CD4-positive, CD25-positive, alpha-beta regulatory T cell (primary cell): ENCODE data around the gene EXOC6. TPM values are rescaled to one million over a fixed set of nuclear protein-coding genes. Genes with fewer than 3 reads are reported as not detected.
"Not testable (repeated sequence)": the region's sequence is repeated elsewhere in the genome, so short reads cannot be mapped to it uniquely, and the experiment has no call there.

Source experiments
- ATAC-seq, 2 donors: fragments of 150-1000 bp; cut with Tn5 transposase; one replicate each; pipeline ENCODE4 v1.10.0; 2021; ENCODE audit warnings: low read depth in 2 of 2, moderate number of reproducible peaks in 2 of 2, moderate library complexity in 1 of 2
- DNase-seq, 3 donors: peaks; one replicate each; pipeline versions ENCODE4 v3.0.0 to v3.0.0-alpha.2; 2012 to 2022; ENCODE audit warnings: mixed read lengths in 1 of 3
- H3K27ac ChIP-seq: one replicate; pipeline ENCODE4 v1.7.0; 2013; ENCODE audit warnings: mild to moderate bottlenecking, low read length; ENCODE audit not compliant: insufficient read depth, poor library complexity, severe bottlenecking
- H3K27me3 ChIP-seq: one replicate; pipeline ENCODE4 v1.7.0; 2013; ENCODE audit warnings: low read length; ENCODE audit not compliant: control insufficient read depth, insufficient read depth
- H3K36me3 ChIP-seq: one replicate; pipeline ENCODE4 v1.7.0; 2013; ENCODE audit warnings: mild to moderate bottlenecking, low read length, moderate library complexity; ENCODE audit not compliant: control insufficient read depth, insufficient read depth
- H3K4me1 ChIP-seq: 2 replicates; pipeline ENCODE4 v1.7.0; 2013; ENCODE audit warnings: mild to moderate bottlenecking, low read length; ENCODE audit not compliant: insufficient read depth, control insufficient read depth, poor library complexity, severe bottlenecking
- H3K4me3 ChIP-seq: one replicate; pipeline ENCODE4 v1.7.0; 2013; ENCODE audit warnings: low read depth, mild to moderate bottlenecking, low read length, moderate library complexity
- H3K9me3 ChIP-seq, 2 experiments: 1 replicate in 1 of 2; 2 replicates in 1 of 2; pipeline ENCODE4 v1.7.0; 2013; ENCODE audit warnings: low read length in 2 of 2, mild to moderate bottlenecking in 1 of 2, moderate library complexity in 1 of 2; ENCODE audit not compliant: control insufficient read depth in 2 of 2
- H3K27ac Mint-ChIP-seq, 3 donors: one replicate each; pipeline ENCODE4 v1.8.0; 2020 to 2022; ENCODE audit warnings: mild to moderate bottlenecking in 3 of 3, mixed read lengths in 3 of 3, moderate library complexity in 2 of 3
- H3K27me3 Mint-ChIP-seq: one replicate; pipeline ENCODE4 v1.8.0; 2022; ENCODE audit warnings: mild to moderate bottlenecking, mixed read lengths
- H3K36me3 Mint-ChIP-seq: one replicate; pipeline ENCODE4 v1.8.0; 2020; ENCODE audit warnings: mixed read lengths
- H3K4me1 Mint-ChIP-seq, 4 donors: one replicate each; pipeline ENCODE4 v1.8.0; 2020 to 2022; ENCODE audit warnings: mixed read lengths in 4 of 4, mild to moderate bottlenecking in 1 of 4
- H3K4me3 Mint-ChIP-seq, 4 donors: one replicate each; pipeline ENCODE4 v1.8.0; 2020 to 2022; ENCODE audit warnings: mild to moderate bottlenecking in 4 of 4, mixed read lengths in 4 of 4, moderate library complexity in 3 of 4
- H3K9me3 Mint-ChIP-seq, 7 donors: one replicate each; pipeline ENCODE4 v1.8.0; 2020 to 2022; ENCODE audit warnings: mixed read lengths in 7 of 7, mild to moderate bottlenecking in 3 of 7, moderate library complexity in 2 of 7
- polyA plus RNA-seq, 4 donors: library from polyadenylated mRNA; unstranded; fragments of 300-500 nt; fragmentation: Illumina TruSeq; gene quantifications; one replicate each; pipeline ENCODE4 v1.2.3, GENCODE V29; 2021
- total RNA-seq: library from RNA; stranded (reverse); gene quantifications from one replicate; pipeline ENCODE4 v1.2.3, GENCODE V29; 2022

EXOC6 gene
- total and polyA plus RNA-seq, 5 donors from 2014 or later: 7.5 to 16.9 (median 10.0) TPM

GRCh38 chr10:93095225-93095624, 246.9 kb downstream of the EXOC6 start:
- no peaks in the 10 kb centered on the region for H3K4me1 Mint-ChIP-seq

GRCh38 chr10:93096901-93097300, 248.6 kb downstream of the EXOC6 start:
- Histone ChIP-seq H3K4me1 (no peaks in the 10 kb centered on the region), H3K36me3 (no peaks in the 10 kb centered on the region), H3K4me3 (no peak overlapping the region), H3K9me3 (no peaks in the 10 kb centered on the region), H3K27ac (no peak overlapping the region), H3K27me3 (no peaks in the 10 kb centered on the region)
- DNase-seq (no peak), ATAC-seq (no peak)
- no peak overlapping the region for H3K4me3 Mint-ChIP-seq
- H3K27me3 Mint-ChIP-seq: peaks cover 9% of the 10 kb centered on the region
- peaks cover 0 to 2% (median 0%) of the 10 kb centered on the region in 7 donors for H3K9me3 Mint-ChIP-seq
- no peak overlapping the region for H3K27ac Mint-ChIP-seq
- H3K4me1 Mint-ChIP-seq: no peaks in the 10 kb centered on the region
- H3K36me3 Mint-ChIP-seq: no peaks in the 10 kb centered on the region

More at GRCh38 chr10:93095225-93095624, 246.9 kb downstream of the EXOC6 start:
- no peaks in the 10 kb centered on the region for H3K36me3 ChIP-seq
- H3K4me1 ChIP-seq: no peaks in the 10 kb centered on the region
- Mint-ChIP-seq H3K27me3 (peaks cover 9% of the 10 kb centered on the region), H3K4me3 (no peak overlapping the region), H3K27ac (peak overlapping the region in 1 of 3 donors; percentile 62), H3K36me3 (no peaks in the 10 kb centered on the region), H3K9me3 (peaks cover 0 to 2% (median 0%) of the 10 kb centered on the region in 7 donors)
- ATAC-seq (no peak), DNase-seq (no peak)
- H3K4me3 ChIP-seq: no peak overlapping the region
- no peaks in the 10 kb centered on the region for H3K9me3 ChIP-seq
- H3K27ac ChIP-seq: no peak overlapping the region
- no peaks in the 10 kb centered on the region for H3K27me3 ChIP-seq

GRCh38 chr10:93097386-93097785, 249.1 kb downstream of the EXOC6 start:
- no peak overlapping the region for H3K4me3 Mint-ChIP-seq

GRCh38 chr10:93098816-93099215, 250.5 kb downstream of the EXOC6 start:
- Mint-ChIP-seq H3K4me3 (no peak overlapping the region), H3K27ac (no peak overlapping the region), H3K9me3 (peaks cover 0 to 2% (median 0%) of the 10 kb centered on the region in 7 donors), H3K36me3 (no peaks in the 10 kb centered on the region), H3K27me3 (peaks cover 24% of the 10 kb centered on the region), H3K4me1 (no peaks in the 10 kb centered on the region)
- H3K36me3 ChIP-seq: no peaks in the 10 kb centered on the region
- H3K9me3 ChIP-seq: peaks cover under 1% of the 10 kb centered on the region in 2 experiments
- H3K27ac ChIP-seq: no peak overlapping the region
- H3K27me3 ChIP-seq: no peaks in the 10 kb centered on the region
- no peaks in the 10 kb centered on the region for H3K4me1 ChIP-seq
- DNase-seq: no peak
- no peak overlapping the region for H3K4me3 ChIP-seq
- ATAC-seq: no peak

More at GRCh38 chr10:93097386-93097785, 249.1 kb downstream of the EXOC6 start:
- no peaks in the 10 kb centered on the region for H3K36me3 ChIP-seq
- no peaks in the 10 kb centered on the region for H3K9me3 ChIP-seq
- no peak overlapping the region for H3K4me3 ChIP-seq
- H3K4me1 ChIP-seq: no peaks in the 10 kb centered on the region
- no peaks in the 10 kb centered on the region for H3K4me1 Mint-ChIP-seq
- no peak overlapping the region for H3K27ac ChIP-seq
- no peaks in the 10 kb centered on the region for H3K27me3 ChIP-seq
- peak overlapping the region in 1 of 3 donors; percentile 82 for H3K27ac Mint-ChIP-seq
- no peak for DNase-seq
- peaks cover 0 to 2% (median 0%) of the 10 kb centered on the region in 7 donors for H3K9me3 Mint-ChIP-seq
- H3K27me3 Mint-ChIP-seq: peaks cover 14% of the 10 kb centered on the region
- no peak for ATAC-seq
- no peaks in the 10 kb centered on the region for H3K36me3 Mint-ChIP-seq

GRCh38 chr10:93099670-93100069, 251.3 kb downstream of the EXOC6 start:
- Mint-ChIP-seq H3K27me3 (peaks cover 29% of the 10 kb centered on the region), H3K9me3 (peaks cover 0 to 6% (median 2%) of the 10 kb centered on the region in 7 donors), H3K4me3 (no peak overlapping the region), H3K4me1 (no peaks in the 10 kb centered on the region), H3K36me3 (no peaks in the 10 kb centered on the region), H3K27ac (no peak overlapping the region)
- no peaks in the 10 kb centered on the region for H3K4me1 ChIP-seq
- peaks cover 3 to 4% of the 10 kb centered on the region in 2 experiments for H3K9me3 ChIP-seq
- ATAC-seq (no peak), DNase-seq (no peak)
- no peaks in the 10 kb centered on the region for H3K27me3 ChIP-seq
- no peaks in the 10 kb centered on the region for H3K36me3 ChIP-seq
- no peak overlapping the region for H3K4me3 ChIP-seq
- no peak overlapping the region for H3K27ac ChIP-seq

GRCh38 chr10:93101148-93101547, 252.8 kb downstream of the EXOC6 start:
- not testable (repeated sequence) for H3K9me3 Mint-ChIP-seq, H3K27me3 ChIP-seq, H3K36me3 ChIP-seq, H3K4me3 Mint-ChIP-seq, H3K4me3 ChIP-seq, H3K4me1 Mint-ChIP-seq, DNase-seq, ATAC-seq, H3K27ac ChIP-seq, H3K9me3 ChIP-seq, H3K4me1 ChIP-seq, H3K36me3 Mint-ChIP-seq
- H3K27ac Mint-ChIP-seq: peak overlapping the region in 1 of 3 donors; percentile 86
- H3K27me3 Mint-ChIP-seq: peaks cover 30% of the 10 kb centered on the region

- Histone ChIP-seq H3K4me3 (no peak overlapping the region), H3K9me3 (peaks cover 3 to 4% of the 10 kb centered on the region in 2 experiments), H3K4me1 (no peaks in the 10 kb centered on the region), H3K27me3 (peaks cover 2% of the 10 kb centered on the region), H3K27ac (no peak overlapping the region), H3K36me3 (no peaks in the 10 kb centered on the region)
- ATAC-seq: no peak
- DNase-seq: no peak
- Mint-ChIP-seq H3K9me3 (peaks cover 0 to 6% (median 2%) of the 10 kb centered on the region in 7 donors), H3K27ac (no peak overlapping the region), H3K27me3 (peaks cover 25% of the 10 kb centered on the region), H3K4me3 (no peak overlapping the region), H3K36me3 (no peaks in the 10 kb centered on the region), H3K4me1 (no peaks in the 10 kb centered on the region)
Observed at GRCh38 chr10:93103953-93104352, 255.6 kb downstream of the EXOC6 start.

GRCh38 chr10:93106631-93107072, 258.3 kb downstream of the EXOC6 start:
- Mint-ChIP-seq H3K4me1 (no peaks in the 10 kb centered on the region), H3K27ac (no peak overlapping the region), H3K27me3 (peaks cover 27% of the 10 kb centered on the region), H3K4me3 (no peak overlapping the region), H3K36me3 (no peaks in the 10 kb centered on the region), H3K9me3 (peaks cover 0 to 6% (median 1%) of the 10 kb centered on the region in 7 donors)
- ATAC-seq (no peak), DNase-seq (no peak)
- Histone ChIP-seq H3K4me1 (no peaks in the 10 kb centered on the region), H3K27ac (no peak overlapping the region), H3K4me3 (no peak overlapping the region), H3K27me3 (peaks cover 2% of the 10 kb centered on the region), H3K9me3 (peaks cover 3 to 4% of the 10 kb centered on the region in 2 experiments), H3K36me3 (no peaks in the 10 kb centered on the region)
